ENCODE measurements around the gene COLGALT1. TPM values are rescaled to one million over a fixed set of nuclear protein-coding genes. Genes with fewer than 3 reads are reported as not detected.
"Not testable (repeated sequence)": the region's sequence is repeated elsewhere in the genome, so short reads cannot be mapped to it uniquely, and the experiment has no call there.

Gene COLGALT1
- total RNA-seq, 1 experiment from 2014 or later = 48.5 TPM

GRCh38 chr19:17550076-17550667 is 5.3 kb upstream of the COLGALT1 start:
- no peak overlapping the region for H2AFZ ChIP-seq (ENCODE audit: low read length)
- no peaks in the 10 kb centered on the region for H3K9me3 ChIP-seq (ENCODE audit: control insufficient read depth, low read depth, low read length)
- no peak overlapping the region for H3K4me3 Mint-ChIP-seq
- H3K27me3 Mint-ChIP-seq (ENCODE audit: low read depth) = peaks cover 9% of the 10 kb centered on the region
- H3K56ac ChIP-seq (ENCODE audit: insufficient read length, low read depth, low read length) = no peak overlapping the region
- no peaks in the 10 kb centered on the region for H3K23me2 ChIP-seq (ENCODE audit: insufficient read length, low read depth, low read length, poor library complexity, severe bottlenecking)
- no peak overlapping the region for H3K23ac ChIP-seq (ENCODE audit: insufficient read length, low read depth, low read length)
- no peak overlapping the region for H2BK12ac ChIP-seq (ENCODE audit: insufficient read length, low read depth, low read length)
- no peaks in the 10 kb centered on the region; the same call in 1 of the 2 replicates for H3K4me1 ChIP-seq (ENCODE audit: insufficient read depth, low read length)
- no peak overlapping the region for H4K5ac ChIP-seq (ENCODE audit: insufficient read length, low read depth, low read length)
- H3K36me3 Mint-ChIP-seq (ENCODE audit: insufficient read depth in 1 of 3, low read depth in 3 of 3) = no peaks in the 10 kb centered on the region
- H3K27me3 ChIP-seq (ENCODE audit: insufficient read depth, low read length) = no peaks in the 10 kb centered on the region
- no peak overlapping the region for H3K14ac ChIP-seq (ENCODE audit: insufficient read depth, low read length)
- H3K4me2 ChIP-seq (ENCODE audit: insufficient read depth, insufficient read length, low read length) = no peak overlapping the region
- no peak overlapping the region for H4K8ac ChIP-seq (replicated peaks; ENCODE audit: insufficient read length, low read depth, low read length)
- peaks cover 3% of the 10 kb centered on the region in 2 experiments; a peak in 3 of 5 replicates for H3K9me3 Mint-ChIP-seq
- no peak overlapping the region for H2BK5ac ChIP-seq (ENCODE audit: insufficient read length, low read length)
- no peak overlapping the region for H3K9ac ChIP-seq (ENCODE audit: extremely low read depth, insufficient read length, low read length)
- H2BK120ac ChIP-seq (ENCODE audit: low read depth, low read length, poor library complexity, severe bottlenecking) = no peak overlapping the region
- no peak overlapping the region for H2AK5ac ChIP-seq (ENCODE audit: insufficient read length, low read length)
- no peak overlapping the region for H2BK15ac ChIP-seq (ENCODE audit: low read depth, low read length)
- H4K20me1 ChIP-seq (ENCODE audit: control insufficient read depth, insufficient read depth, insufficient read length) = peaks cover 2% of the 10 kb centered on the region
- no peak overlapping the region for H3K27ac Mint-ChIP-seq
- DNase-seq = no peak
- H4K91ac ChIP-seq (ENCODE audit: insufficient read length, low read depth, low read length) = no peak overlapping the region
- H3K79me2 ChIP-seq (ENCODE audit: insufficient read depth, low read length) = no peaks in the 10 kb centered on the region
- no peak for TF ChIP-seq CTCF (conservative IDR thresholded peaks at IDR 0.05)
- H3K18ac ChIP-seq (ENCODE audit: insufficient read length, low read depth, low read length) = no peak overlapping the region
- no peak overlapping the region for H2BK20ac ChIP-seq (ENCODE audit: low read depth, low read length, poor library complexity, severe bottlenecking)
- H3K27ac ChIP-seq (ENCODE audit: insufficient read length, low read depth, low read length) = no peak overlapping the region
- H3T11ph ChIP-seq (ENCODE audit: low read length) = no peak overlapping the region
- H3K79me1 ChIP-seq (ENCODE audit: insufficient read depth, low read depth, low read length, poor library complexity, severe bottlenecking) = no peaks in the 10 kb centered on the region
- no CpG with 5 or more reads among the region's 4 CpGs for WGBS (ENCODE audit: extremely low coverage, insufficient read length, low lambda C conversion rate)
- peaks cover 12 to 15% of the 10 kb centered on the region in 2 experiments for H3K4me1 Mint-ChIP-seq
- no peak overlapping the region for H3K4ac ChIP-seq (ENCODE audit: low read depth, low read length)

GRCh38 chr19:17552735-17553134 is 2.7 kb upstream of the COLGALT1 start:
- DNase-seq; H3K9me3 Mint-ChIP-seq; H3K23me2 ChIP-seq (ENCODE audit: insufficient read length, low read depth, low read length, poor library complexity, severe bottlenecking); H3K4ac ChIP-seq (ENCODE audit: low read depth, low read length); H3K14ac ChIP-seq (ENCODE audit: insufficient read depth, low read length); H4K8ac ChIP-seq (replicated peaks; ENCODE audit: insufficient read length, low read depth, low read length); H3K4me1 ChIP-seq (ENCODE audit: insufficient read depth, low read length); H2BK120ac ChIP-seq (ENCODE audit: low read depth, low read length, poor library complexity, severe bottlenecking); H3K27ac ChIP-seq (ENCODE audit: insufficient read length, low read depth, low read length); H2BK5ac ChIP-seq (ENCODE audit: insufficient read length, low read length); H2AK5ac ChIP-seq (ENCODE audit: insufficient read length, low read length); H2BK12ac ChIP-seq (ENCODE audit: insufficient read length, low read depth, low read length); H3K79me2 ChIP-seq (ENCODE audit: insufficient read depth, low read length); H3K27me3 ChIP-seq (ENCODE audit: insufficient read depth, low read length); H3K27ac Mint-ChIP-seq; H3K36me3 Mint-ChIP-seq (ENCODE audit: insufficient read depth in 1 of 3, low read depth in 3 of 3); H3K56ac ChIP-seq (ENCODE audit: insufficient read length, low read depth, low read length); H3K9me3 ChIP-seq (ENCODE audit: control insufficient read depth, low read depth, low read length); H3K18ac ChIP-seq (ENCODE audit: insufficient read length, low read depth, low read length); H2AFZ ChIP-seq (ENCODE audit: low read length); H3K27me3 Mint-ChIP-seq (ENCODE audit: low read depth); H3K79me1 ChIP-seq (ENCODE audit: insufficient read depth, low read depth, low read length, poor library complexity, severe bottlenecking); H3K23ac ChIP-seq (ENCODE audit: insufficient read length, low read depth, low read length); H3K4me3 Mint-ChIP-seq; H4K20me1 ChIP-seq (ENCODE audit: control insufficient read depth, insufficient read depth, insufficient read length); H3T11ph ChIP-seq (ENCODE audit: low read length); H2BK15ac ChIP-seq (ENCODE audit: low read depth, low read length); H4K5ac ChIP-seq (ENCODE audit: insufficient read length, low read depth, low read length); H3K9ac ChIP-seq (ENCODE audit: extremely low read depth, insufficient read length, low read length); H4K91ac ChIP-seq (ENCODE audit: insufficient read length, low read depth, low read length); H2BK20ac ChIP-seq (ENCODE audit: low read depth, low read length, poor library complexity, severe bottlenecking): not testable (repeated sequence)
- peaks cover 12 to 14% of the 10 kb centered on the region in 2 experiments for H3K4me1 Mint-ChIP-seq
- peak overlapping the region; percentile 41 for H3K4me2 ChIP-seq (ENCODE audit: insufficient read depth, insufficient read length, low read length)
- WGBS (ENCODE audit: extremely low coverage, insufficient read length, low lambda C conversion rate) = no CpG with 5 or more reads among the region's 4 CpGs
